Left lobe of liver (tissue), 2 donors: ENCODE results near the gene SLC16A12. TPM values are rescaled to one million over a fixed set of nuclear protein-coding genes. Genes with fewer than 3 reads are reported as not detected.

Source experiments
- ATAC-seq: fragments of 200-7000 bp; cut with Tn5 transposase; one replicate; pipeline ENCODE4 v1.9.1; 2020; ENCODE audit warnings: mild to moderate bottlenecking, moderate library complexity
- DNase-seq: peaks from one replicate; pipeline ENCODE4 v3.0.0-alpha.2; 2020; ENCODE audit warnings: low spot score
- total RNA-seq: library from RNA; stranded (reverse); gene quantifications from one replicate; pipeline ENCODE4 v1.2.1, GENCODE V29; 2021
- donor health status: DM: no; HTN: no; CAD: no; lungs with moderate emphysema.
- donor health status: DM: no; HTN: yes; CAD: no.

SLC16A12 gene, protein sequence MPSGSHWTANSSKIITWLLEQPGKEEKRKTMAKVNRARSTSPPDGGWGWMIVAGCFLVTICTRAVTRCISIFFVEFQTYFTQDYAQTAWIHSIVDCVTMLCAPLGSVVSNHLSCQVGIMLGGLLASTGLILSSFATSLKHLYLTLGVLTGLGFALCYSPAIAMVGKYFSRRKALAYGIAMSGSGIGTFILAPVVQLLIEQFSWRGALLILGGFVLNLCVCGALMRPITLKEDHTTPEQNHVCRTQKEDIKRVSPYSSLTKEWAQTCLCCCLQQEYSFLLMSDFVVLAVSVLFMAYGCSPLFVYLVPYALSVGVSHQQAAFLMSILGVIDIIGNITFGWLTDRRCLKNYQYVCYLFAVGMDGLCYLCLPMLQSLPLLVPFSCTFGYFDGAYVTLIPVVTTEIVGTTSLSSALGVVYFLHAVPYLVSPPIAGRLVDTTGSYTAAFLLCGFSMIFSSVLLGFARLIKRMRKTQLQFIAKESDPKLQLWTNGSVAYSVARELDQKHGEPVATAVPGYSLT
- total RNA-seq, result 0.38 TPM

- DNase-seq (no peak), ATAC-seq (peak; percentile 79)
Measured at GRCh38 chr10:89535171-89536012, at the start of gene SLC16A12. TSS of gene SLC16A12 (minus strand) at chr10:89535594. CDS start at chr10:89462578, 73,016 bp downstream.

DNA sequence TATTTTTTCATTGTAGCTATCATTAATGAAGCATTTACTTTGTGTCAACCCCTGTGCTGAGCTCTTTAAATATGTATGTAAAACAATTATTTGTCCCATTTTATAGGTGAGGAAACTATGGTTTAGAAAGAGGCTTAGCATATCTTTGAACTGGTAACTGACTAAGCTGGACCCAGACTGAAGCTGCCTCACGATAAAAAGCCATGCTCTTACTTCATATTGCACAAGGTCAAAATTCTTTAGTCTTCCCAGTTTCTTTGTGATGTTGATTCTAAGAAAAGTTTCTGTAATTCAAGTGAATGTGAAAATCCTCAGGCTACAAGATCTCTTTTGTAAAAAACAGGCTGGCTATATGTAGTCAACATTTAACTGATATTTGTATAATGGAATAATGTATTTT, 46.6 kb upstream of the SLC16A12 start:
- ATAC-seq (no peak), DNase-seq (no peak)

DNA sequence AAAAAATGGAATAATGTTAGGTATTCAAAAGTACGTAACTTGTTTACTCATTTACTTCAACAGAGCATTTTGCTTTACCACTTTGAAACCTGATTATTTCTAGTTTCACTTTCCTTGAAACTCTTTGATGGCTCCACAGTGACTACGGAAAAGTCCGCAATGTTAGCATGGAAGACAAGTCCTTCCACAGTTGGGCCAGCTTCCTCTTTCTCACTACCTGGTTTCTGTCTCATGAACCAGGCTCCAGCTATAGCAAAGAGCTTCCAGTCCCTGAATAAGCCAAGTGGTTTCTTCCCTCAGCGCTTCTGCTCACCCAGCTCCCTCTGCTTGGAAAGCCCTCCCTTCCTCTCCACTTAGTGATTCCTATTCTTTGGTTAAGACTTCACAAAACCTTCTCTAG, 44.8 kb upstream of the SLC16A12 start:
- DNase-seq (no peak), ATAC-seq (peak; percentile 78)

GRCh38 chr10:89576696-89577095, 41.3 kb upstream of the SLC16A12 start:
- ATAC-seq (no peak), DNase-seq (no peak)

DNA sequence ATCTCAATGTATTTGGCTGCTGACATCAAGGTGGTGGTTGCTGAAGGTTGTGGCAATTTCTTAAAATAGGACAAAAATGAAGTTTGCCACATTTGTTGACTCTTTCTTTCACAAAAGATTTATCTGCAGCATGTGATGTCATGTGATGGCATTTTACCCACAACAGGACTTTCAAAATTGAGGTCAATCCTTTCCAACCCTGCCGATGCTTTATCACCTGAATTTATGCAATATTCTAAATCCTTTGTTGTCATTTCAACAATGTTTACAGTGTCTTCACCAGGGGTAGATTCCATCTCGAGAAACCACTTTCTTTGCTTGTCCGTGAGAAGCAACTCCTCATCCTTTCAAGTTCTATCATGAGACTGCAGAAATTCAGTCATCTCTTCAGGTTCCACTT, 40.6 kb upstream of the SLC16A12 start:
- peak; percentile 23 for ATAC-seq
- no peak for DNase-seq

DNA sequence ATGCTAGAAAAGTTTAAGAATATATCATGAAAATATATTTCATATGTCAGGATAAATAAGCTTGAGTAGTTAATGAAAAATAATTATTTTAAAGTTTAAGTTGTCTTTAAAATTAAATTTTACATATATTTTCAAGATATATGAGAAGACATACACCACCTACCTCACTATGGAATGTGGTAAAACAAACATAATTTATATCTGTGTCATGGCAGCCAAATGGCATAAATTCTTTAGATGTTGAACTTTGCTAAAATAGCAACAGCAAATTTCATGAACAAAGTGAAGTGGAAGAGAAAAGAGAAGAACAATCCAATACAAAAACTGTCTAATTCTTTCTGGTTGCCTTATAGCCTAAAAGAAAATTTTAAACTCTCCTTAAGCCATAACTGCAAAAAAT, 39.6 kb upstream of the SLC16A12 start:
- DNase-seq (no peak), ATAC-seq (no peak)

GRCh38 chr10:89574368-89574767, 39.0 kb upstream of the SLC16A12 start:
- ATAC-seq (peak; percentile 78), DNase-seq (no peak)

DNA sequence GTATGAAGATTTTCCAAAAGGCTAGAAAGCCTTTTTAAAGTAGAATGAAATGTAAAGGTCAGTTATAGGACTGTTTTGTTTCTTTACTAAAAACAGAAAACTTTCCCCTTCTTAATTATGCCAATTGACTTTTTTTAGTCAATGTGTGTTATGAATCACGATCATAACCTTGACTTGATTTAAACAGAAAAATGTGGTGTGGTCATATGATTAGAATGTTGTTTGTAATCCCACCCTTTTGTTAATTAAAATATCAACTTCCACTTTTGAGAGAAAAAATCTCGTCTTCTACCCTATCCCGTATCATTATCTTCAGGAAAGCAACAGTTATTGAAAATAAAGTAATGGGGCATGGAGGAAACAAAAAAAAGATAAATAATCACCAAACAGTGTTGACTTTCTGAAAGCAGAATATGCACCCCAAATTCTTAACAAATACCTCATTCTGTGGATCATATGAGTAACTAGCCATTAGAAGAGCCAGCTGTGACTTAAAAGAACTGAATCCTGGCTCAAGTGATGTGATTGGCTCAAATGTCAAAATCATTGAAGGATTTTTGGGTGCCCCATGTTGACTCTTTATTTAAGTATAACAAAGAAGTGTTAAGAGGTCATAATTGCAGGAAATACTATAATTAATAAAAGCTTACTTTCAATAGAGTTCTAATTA, 32.3 kb upstream of the SLC16A12 start:
- DNase-seq, result no peak
- ATAC-seq, result no peak

DNA sequence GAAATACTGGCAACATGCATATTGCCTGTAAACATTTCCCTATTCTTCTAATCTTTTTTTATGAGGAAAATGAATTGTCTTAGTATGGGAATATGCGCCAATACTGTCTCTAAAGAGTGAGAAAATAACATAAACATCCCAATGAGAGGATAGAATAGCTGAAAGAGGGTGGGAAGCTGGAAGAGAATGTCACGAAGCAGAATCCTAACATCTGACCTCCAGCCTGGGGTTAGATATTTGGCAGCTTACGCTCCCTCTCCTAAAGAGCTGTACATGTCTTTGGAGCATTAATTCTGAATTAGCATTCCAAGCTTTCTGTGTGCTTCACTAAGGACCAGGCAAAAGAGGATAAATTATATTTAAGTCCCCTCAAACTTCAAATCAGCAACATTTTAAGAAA, 31.6 kb upstream of the SLC16A12 start:
- no peak for DNase-seq
- no peak for ATAC-seq

DNA sequence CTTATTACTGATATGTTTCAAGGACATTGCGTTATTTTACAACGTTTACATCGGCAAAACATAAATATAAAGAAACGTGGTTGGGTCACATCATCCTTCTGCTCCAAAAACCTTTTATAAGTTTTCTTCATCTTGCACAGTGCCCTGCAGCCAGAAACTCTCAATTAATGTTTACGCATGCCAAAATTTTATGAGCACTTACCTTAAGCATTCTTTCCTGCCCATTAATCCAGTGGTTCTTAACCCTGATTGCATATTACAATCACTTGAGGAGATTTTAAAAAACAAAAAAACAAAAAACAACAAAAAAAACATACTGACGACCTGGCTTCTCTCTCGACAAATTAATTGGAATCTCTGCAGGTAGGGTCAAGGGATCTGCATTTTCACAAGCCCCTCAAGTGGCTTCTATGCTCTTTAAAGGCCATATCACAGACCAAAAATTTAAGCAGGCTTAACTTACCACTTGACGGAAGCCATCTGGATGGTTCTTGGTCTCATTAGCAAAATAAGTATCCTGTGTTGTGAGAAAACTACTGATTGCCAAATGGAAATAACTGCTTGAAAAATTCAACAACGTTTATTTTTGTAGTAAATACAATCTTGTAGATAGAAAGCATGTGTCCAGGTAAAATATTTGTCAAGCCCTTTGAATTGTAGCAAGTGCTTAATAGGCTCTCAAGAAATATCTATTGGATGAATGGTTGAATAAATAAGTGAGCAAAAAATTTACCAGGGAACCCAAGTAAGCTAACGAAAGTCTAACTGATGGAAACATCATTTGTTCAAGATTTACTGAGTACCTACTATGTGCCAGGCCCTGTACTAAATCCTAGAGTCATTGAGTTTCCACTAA, 30.9 kb upstream of the SLC16A12 start:
- no peak for ATAC-seq

DNA sequence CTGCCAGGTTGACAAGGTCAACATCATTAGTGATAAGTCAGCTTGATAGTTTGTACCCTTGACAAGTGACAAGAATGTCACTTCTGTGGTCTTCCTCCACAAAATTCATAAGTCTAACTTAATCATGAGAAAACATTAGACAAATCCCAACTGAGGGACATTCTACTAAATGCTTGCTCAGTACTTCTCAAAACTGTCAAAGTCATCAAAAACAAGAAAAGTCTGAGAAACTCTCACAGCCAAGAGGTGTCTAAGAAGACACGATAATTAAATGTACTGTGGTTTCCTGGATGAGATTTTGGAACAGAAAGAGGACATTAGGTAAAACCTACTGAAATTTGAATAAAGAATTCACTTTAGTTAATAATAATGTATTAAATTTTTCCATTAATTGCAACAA, 29.8 kb upstream of the SLC16A12 start:
- no peak for ATAC-seq

More for the DNA sequence above, 30.9 kb upstream of the SLC16A12 start:
- DNase-seq, result no peak

GRCh38 chr10:89563861-89564478, 28.6 kb upstream of the SLC16A12 start:
- ATAC-seq (peak; percentile 86), DNase-seq (no peak)

More for the DNA sequence above, 29.8 kb upstream of the SLC16A12 start:
- no peak for DNase-seq

DNA sequence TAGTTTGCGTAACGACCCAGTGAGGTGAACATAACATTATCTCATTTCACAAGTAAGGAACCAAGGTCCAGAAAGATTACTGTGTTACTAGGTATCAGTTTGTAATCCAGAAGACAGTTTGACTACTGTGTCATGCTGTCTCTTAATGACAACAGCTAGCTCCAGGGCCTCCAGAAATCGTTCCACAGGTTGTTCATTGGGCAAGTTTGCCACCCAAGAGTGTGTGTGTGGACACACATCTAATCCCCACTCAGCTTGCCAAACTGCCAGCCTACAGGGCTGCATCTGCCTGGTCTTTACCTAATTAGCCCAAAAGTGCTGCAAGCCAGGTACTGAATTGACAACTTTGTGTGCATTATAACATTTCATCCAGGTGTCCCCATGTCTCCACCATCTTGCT, 27.9 kb upstream of the SLC16A12 start:
- ATAC-seq (no peak), DNase-seq (no peak)

- ATAC-seq, result no peak
Measured at GRCh38 chr10:89556600-89556999, 21.2 kb upstream of the SLC16A12 start.

GRCh38 chr10:89555688-89556445, 20.5 kb upstream of the SLC16A12 start:
- DNase-seq (no peak), ATAC-seq (peak; percentile 81)

More at GRCh38 chr10:89556600-89556999, 21.2 kb upstream of the SLC16A12 start:
- no peak for DNase-seq

- DNase-seq (no peak), ATAC-seq (no peak)
Measured at GRCh38 chr10:89554433-89554832, 19.0 kb upstream of the SLC16A12 start.

DNA sequence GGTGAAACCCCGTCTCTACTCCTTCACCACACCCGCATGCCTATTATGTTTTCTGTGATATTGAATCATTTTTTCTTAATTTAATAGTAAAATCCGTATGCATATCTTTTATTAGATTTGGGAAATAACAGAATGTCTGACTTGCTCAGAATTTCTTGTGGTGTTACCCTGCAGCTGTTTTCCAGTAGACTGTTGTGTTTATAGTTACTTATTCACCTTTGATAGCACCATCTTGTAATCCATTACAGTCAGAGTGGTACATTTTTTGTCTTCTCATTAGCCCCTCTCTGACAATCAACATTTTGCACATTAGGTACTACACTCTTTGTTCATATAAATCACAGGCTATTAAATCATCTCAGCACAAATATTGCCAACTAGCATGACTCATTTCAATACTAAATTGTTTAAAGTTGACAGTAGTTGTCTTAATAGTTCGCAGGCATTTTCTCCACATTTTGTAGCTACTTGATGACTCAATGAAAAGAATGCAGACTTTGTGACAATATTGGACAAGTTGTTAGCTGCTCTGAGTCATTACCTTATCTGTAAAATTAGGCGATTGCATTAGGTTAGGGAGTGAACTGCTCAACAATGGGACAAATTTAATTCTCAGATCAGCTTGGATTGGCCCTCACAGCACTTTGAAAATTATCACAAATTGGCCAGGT, 17.8 kb upstream of the SLC16A12 start:
- ATAC-seq (no peak), DNase-seq (no peak)

DNA sequence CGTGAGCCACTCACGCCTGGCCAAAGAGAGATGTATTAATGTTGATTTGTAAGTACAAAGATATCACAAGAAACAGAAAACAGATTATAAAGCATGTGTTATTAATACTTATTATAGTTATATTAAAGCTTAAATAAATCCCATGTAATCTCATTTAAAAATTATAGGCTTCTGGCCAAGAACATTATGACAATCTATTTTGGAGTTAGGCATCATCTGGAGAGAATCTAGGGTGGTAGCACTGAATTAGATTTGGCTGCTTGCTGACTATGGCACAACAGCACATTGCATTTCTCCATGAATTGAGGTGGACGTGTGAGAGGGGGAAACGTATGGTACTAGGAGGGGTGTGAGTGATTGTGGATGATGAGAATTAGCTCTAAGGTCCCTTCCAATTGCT, 16.8 kb upstream of the SLC16A12 start:
- ATAC-seq (no peak), DNase-seq (no peak)
